Left renal pelvis (tissue), 4 donors: ENCODE data around the gene ZNF764. TPM values are rescaled to one million over a fixed set of nuclear protein-coding genes. Genes with fewer than 3 reads are reported as not detected.
"Not testable (repeated sequence)": the region's sequence is repeated elsewhere in the genome, so short reads cannot be mapped to it uniquely, and the experiment has no call there.

Source experiments
- DNase-seq, 4 donors: peaks; one replicate each; pipeline ENCODE4 v3.0.0-alpha.2; 2013; ENCODE audit warnings: low read depth in 4 of 4, low spot score in 3 of 4
- polyA plus RNA-seq, 4 donors: library from polyadenylated mRNA; unstranded; fragments of 120-200 nt; gene quantifications; one replicate each; pipeline ENCODE4 v1.2.1, GENCODE V29; 2013; ENCODE audit not compliant: insufficient read length in 4 of 4

Gene ZNF764
- polyA plus RNA-seq, 4 donors: 10.2 to 15.4 (median 11.6) TPM

- DNase-seq: no peak
Observed at GRCh38 chr16:30551781-30552180, 6.4 kb downstream of the ZNF764 start.

- no peak for DNase-seq
Observed at GRCh38 chr16:30548416-30549253, 9.5 kb downstream of the ZNF764 start.

GRCh38 chr16:30546115-30546514 is 12.1 kb downstream of the ZNF764 start:
- DNase-seq: no peak

GRCh38 chr16:30543067-30543466 is 15.1 kb downstream of the ZNF764 start:
- DNase-seq: no peak

GRCh38 chr16:30541502-30542329 is 16.5 kb downstream of the ZNF764 start:
- DNase-seq: no peak

GRCh38 chr16:30540916-30541464 is 17.2 kb downstream of the ZNF764 start:
- not testable (repeated sequence) for DNase-seq

GRCh38 chr16:30539986-30540526 is 18.1 kb downstream of the ZNF764 start:
- not testable (repeated sequence) for DNase-seq

- DNase-seq: no peak
Observed at GRCh38 chr16:30539000-30539964, 18.9 kb downstream of the ZNF764 start.

GRCh38 chr16:30536391-30537024 is 21.7 kb downstream of the ZNF764 start:
- DNase-seq: not testable (repeated sequence)

GRCh38 chr16:30535777-30536190 is 22.4 kb downstream of the ZNF764 start:
- DNase-seq: no peak

- no peak for DNase-seq
Observed at GRCh38 chr16:30535106-30535776, 22.9 kb downstream of the ZNF764 start.

GRCh38 chr16:30534368-30535105 is 23.6 kb downstream of the ZNF764 start, which contains the start of gene ZNF747:
ZNF747 (minus strand) TSS chr16:30534858; CDS start chr16:30534679, 179 bp downstream.
- peak in 2 of 4 donors; percentile 86 to 90 for DNase-seq

GRCh38 chr16:30533748-30534367 is 24.3 kb downstream of the ZNF764 start:
- no peak for DNase-seq

GRCh38 chr16:30533146-30533522 is 25.0 kb downstream of the ZNF764 start:
- DNase-seq: no peak

- DNase-seq: no peak
Observed at GRCh38 chr16:30532285-30533145, 25.7 kb downstream of the ZNF764 start.

GRCh38 chr16:30530163-30531037 is 27.8 kb downstream of the ZNF764 start:
- no peak for DNase-seq
